GM06990 (cell line): ENCODE results near the gene HMX2.

ENCODE experiments used
- DNase-seq: peaks from one replicate; pipeline ENCODE4 v3.0.0-alpha.2; 2011; ENCODE audit not compliant: insufficient read length; ENCODE audit errors: extremely low read depth
- H3K27me3 ChIP-seq: replicated peaks from 2 replicates; pipeline ENCODE4 v1.6.0; 2011; ENCODE audit warnings: low read length; ENCODE audit not compliant: control insufficient read depth, insufficient read depth
- H3K36me3 ChIP-seq: 2 replicates; pipeline ENCODE4 v1.5.1; 2011; ENCODE audit warnings: low read length; ENCODE audit not compliant: control insufficient read depth, insufficient read depth
- H3K4me3 ChIP-seq: replicated peaks from 2 replicates; pipeline ENCODE4 v1.5.1; 2011; ENCODE audit warnings: low read depth, mild to moderate bottlenecking, control low read depth, low read length
- TF ChIP-seq, protein P1 (sequence below): IDR thresholded peaks from 2 replicates; pipeline ENCODE4 v1.5.1; 2011; ENCODE audit warnings: low read length, control low read depth, mild to moderate bottlenecking, inconsistent platforms; ENCODE audit not compliant: insufficient read depth, poor library complexity, severe bottlenecking

Gene HMX2

DNA sequence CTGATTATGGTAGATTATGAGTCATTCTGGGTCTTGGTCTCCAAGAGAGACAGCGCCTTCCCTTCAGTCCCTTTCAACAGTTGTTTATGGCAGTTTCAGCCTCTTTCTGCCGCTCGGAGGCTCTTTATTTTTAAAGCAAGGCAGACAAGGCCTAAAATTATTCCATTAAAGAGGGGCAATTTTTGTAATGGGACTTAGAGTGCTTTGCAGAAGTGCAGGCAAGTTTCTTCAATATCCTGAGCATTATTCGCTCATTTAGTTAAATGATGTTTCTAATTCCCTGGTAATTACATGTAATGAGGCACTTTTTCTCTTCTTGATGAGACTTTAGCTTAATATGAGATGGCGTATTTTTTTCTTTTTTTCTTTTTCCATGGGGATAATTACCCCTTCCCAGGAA is 39.8 kb downstream of the HMX2 start:
- Histone ChIP-seq H3K36me3 (peaks cover 7% of the 10 kb centered on the region), H3K27me3 (no peaks in the 10 kb centered on the region), H3K4me3 (no peak overlapping the region)
- TF ChIP-seq, protein P1, sequence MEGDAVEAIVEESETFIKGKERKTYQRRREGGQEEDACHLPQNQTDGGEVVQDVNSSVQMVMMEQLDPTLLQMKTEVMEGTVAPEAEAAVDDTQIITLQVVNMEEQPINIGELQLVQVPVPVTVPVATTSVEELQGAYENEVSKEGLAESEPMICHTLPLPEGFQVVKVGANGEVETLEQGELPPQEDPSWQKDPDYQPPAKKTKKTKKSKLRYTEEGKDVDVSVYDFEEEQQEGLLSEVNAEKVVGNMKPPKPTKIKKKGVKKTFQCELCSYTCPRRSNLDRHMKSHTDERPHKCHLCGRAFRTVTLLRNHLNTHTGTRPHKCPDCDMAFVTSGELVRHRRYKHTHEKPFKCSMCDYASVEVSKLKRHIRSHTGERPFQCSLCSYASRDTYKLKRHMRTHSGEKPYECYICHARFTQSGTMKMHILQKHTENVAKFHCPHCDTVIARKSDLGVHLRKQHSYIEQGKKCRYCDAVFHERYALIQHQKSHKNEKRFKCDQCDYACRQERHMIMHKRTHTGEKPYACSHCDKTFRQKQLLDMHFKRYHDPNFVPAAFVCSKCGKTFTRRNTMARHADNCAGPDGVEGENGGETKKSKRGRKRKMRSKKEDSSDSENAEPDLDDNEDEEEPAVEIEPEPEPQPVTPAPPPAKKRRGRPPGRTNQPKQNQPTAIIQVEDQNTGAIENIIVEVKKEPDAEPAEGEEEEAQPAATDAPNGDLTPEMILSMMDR = no peak
- DNase-seq = no peak

DNA sequence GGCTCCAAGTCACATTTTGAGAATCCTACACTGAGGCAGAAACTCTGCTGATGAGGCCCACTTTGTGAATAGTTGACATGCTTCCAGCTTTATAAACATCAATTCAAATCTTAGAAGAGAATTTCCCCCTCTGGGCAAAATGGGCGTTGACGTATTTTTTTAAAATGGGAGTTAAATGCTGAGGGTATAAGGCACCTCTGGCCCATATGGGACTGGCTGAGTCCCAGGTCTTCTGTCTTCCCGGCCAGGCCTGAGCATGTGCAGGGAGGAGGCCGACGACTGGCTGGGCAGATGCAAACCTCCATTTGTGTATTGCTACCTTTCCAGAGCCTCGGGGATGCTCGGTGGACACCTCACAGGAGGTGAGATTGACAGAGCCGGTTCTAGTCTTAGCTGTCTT is 44.0 kb downstream of the HMX2 start:
- peaks cover 5% of the 10 kb centered on the region; the same call in 1 of the 2 replicates for H3K36me3 ChIP-seq
- DNase-seq = no peak
- TF ChIP-seq, protein P1 = no peak
- no peaks in the 10 kb centered on the region for H3K27me3 ChIP-seq
- H3K4me3 ChIP-seq = no peak overlapping the region

DNA sequence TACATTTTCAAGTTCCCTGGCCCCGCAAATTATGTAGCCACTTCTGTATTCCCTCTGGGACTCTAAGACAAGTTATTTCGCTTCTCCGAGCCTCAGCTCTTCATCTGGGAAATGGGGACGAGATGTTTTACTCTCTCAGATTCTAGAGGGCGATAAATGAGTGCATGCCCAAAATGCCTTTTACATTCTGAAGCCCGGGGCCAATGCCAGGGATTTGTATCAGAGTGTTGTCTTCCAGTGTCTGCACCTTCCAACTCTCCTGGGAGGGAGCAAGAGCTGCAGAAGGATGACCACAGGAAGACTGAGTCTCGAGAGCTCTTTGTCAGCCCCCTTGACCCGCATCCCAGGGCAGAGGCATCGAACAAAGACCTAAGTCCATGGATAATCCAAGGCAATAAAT is 46.1 kb downstream of the HMX2 start:
- H3K36me3 ChIP-seq = peaks cover 5% of the 10 kb centered on the region; the same call in 1 of the 2 replicates
- H3K27me3 ChIP-seq = no peaks in the 10 kb centered on the region
- TF ChIP-seq, protein P1 = no peak
- no peak overlapping the region for H3K4me3 ChIP-seq
- no peak for DNase-seq
